ENCODE measurements around the gene PLEKHA7.

The PLEKHA7 gene

GRCh38 chr11:16946477-16947282 lies 67.5 kb downstream of the PLEKHA7 start:
- Histone ChIP-seq H3K9me3 (ENCODE audit: control insufficient read depth in 5 of 5, low read length in 5 of 5) (no peaks in the 10 kb centered on the region), H3K27ac (ENCODE audit: low read depth, low read length) (no peak overlapping the region), H3K4me3 (ENCODE audit: low read depth in 1 of 5, low read length in 5 of 5) (no peak overlapping the region), H3K27me3 (ENCODE audit: control insufficient read depth in 5 of 5, insufficient read depth in 4 of 5, low read length in 5 of 5) (no peaks in the 10 kb centered on the region), H3K9ac (ENCODE audit: low read length in 5 of 5) (peak overlapping the region in 1 of 5 donors; percentile 49), H3K36me3 (ENCODE audit: control insufficient read depth in 5 of 5, insufficient read depth in 5 of 5, low read length in 5 of 5) (no peaks in the 10 kb centered on the region), H3K4me1 (ENCODE audit: control insufficient read depth in 5 of 5, insufficient read depth in 5 of 5, low read length in 5 of 5) (peaks cover 0 to 9% (median 0%) of the 10 kb centered on the region in 5 donors)

DNA sequence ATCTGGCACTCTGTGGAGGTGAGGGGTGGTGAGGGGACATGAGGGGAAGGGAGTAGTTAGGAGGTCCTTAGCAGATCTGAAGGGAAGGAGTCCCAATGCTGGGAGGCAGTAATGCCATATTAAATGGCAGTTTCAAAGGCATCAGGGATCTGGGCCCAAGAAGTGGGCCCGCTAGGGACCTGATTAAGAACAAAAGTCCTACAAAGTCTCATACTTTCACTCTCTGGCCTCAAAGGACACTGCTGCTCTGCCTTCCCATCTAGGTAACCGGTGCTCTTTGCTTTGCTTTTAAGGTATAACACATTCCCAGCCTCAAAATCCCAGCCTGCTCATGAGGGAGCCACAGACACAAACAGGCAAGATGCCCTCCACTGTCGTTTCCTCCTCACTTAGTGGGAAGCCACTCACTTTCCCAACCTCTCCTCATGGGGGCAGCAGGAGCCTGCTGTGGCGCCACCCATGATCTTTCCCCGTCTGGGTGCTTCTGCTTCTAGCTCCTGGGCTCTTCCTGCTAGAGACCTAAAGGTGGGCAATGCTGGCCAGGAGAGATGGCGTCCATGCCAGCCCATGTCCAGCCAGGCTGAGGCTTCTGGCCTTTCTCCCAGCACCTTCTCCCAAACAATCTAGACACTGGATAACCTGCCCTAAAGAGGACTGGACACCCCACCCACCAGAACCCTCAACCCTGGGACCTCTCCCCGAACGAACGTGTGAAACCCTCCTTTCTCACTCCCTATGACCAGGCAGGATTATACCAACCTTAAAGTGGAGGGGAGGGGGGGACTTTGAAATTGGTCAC lies 68.3 kb downstream of the PLEKHA7 start:
- H3K4me1 ChIP-seq (ENCODE audit: control insufficient read depth in 5 of 5, insufficient read depth in 5 of 5, low read length in 5 of 5), result peaks cover 0 to 9% (median 0%) of the 10 kb centered on the region in 5 donors
- H3K4me3 ChIP-seq (ENCODE audit: low read depth in 1 of 5, low read length in 5 of 5), result no peak overlapping the region
- H3K27ac ChIP-seq (ENCODE audit: low read depth, low read length), result no peak overlapping the region
- no peaks in the 10 kb centered on the region for H3K36me3 ChIP-seq (ENCODE audit: control insufficient read depth in 5 of 5, insufficient read depth in 5 of 5, low read length in 5 of 5)
- H3K9ac ChIP-seq (ENCODE audit: low read length in 5 of 5), result no peak overlapping the region
- H3K27me3 ChIP-seq (ENCODE audit: control insufficient read depth in 5 of 5, insufficient read depth in 4 of 5, low read length in 5 of 5), result no peaks in the 10 kb centered on the region
- H3K9me3 ChIP-seq (ENCODE audit: control insufficient read depth in 5 of 5, low read length in 5 of 5), result no peaks in the 10 kb centered on the region

DNA sequence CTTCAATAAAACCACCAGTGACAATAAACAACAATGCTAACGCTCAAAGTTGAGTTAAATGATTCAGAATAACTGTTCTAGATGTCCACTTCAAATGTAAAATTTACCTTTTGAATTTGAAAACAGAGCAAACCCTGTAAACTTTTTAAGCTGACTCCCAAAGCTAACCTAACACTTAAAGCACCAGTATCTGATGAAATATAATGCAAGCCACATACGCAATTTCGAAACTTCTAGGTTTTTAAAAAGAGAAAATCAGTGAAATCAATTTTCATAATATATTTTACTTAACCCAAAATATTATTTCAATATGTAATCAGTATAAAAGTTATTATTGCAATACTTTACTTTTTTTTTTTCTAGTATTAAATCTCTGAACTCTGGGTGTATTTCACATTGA lies 71.3 kb downstream of the PLEKHA7 start:
- no peaks in the 10 kb centered on the region for H3K27me3 ChIP-seq (ENCODE audit: control insufficient read depth in 5 of 5, insufficient read depth in 4 of 5, low read length in 5 of 5)
- no peak overlapping the region for H3K27ac ChIP-seq (ENCODE audit: low read depth, low read length)
- no peaks in the 10 kb centered on the region for H3K36me3 ChIP-seq (ENCODE audit: control insufficient read depth in 5 of 5, insufficient read depth in 5 of 5, low read length in 5 of 5)
- H3K4me3 ChIP-seq (ENCODE audit: low read depth in 1 of 5, low read length in 5 of 5), result no peak overlapping the region
- H3K9ac ChIP-seq (ENCODE audit: low read length in 5 of 5), result no peak overlapping the region
- H3K4me1 ChIP-seq (ENCODE audit: control insufficient read depth in 5 of 5, insufficient read depth in 5 of 5, low read length in 5 of 5), result peaks cover 0 to 9% (median 0%) of the 10 kb centered on the region in 5 donors
- no peaks in the 10 kb centered on the region for H3K9me3 ChIP-seq (ENCODE audit: control insufficient read depth in 5 of 5, low read length in 5 of 5)

GRCh38 chr11:16942342-16942741 lies 71.9 kb downstream of the PLEKHA7 start:
- Histone ChIP-seq H3K27me3 (ENCODE audit: control insufficient read depth in 5 of 5, insufficient read depth in 4 of 5, low read length in 5 of 5) (no peaks in the 10 kb centered on the region), H3K27ac (ENCODE audit: low read depth, low read length) (no peak overlapping the region), H3K9me3 (ENCODE audit: control insufficient read depth in 5 of 5, low read length in 5 of 5) (no peaks in the 10 kb centered on the region), H3K4me1 (ENCODE audit: control insufficient read depth in 5 of 5, insufficient read depth in 5 of 5, low read length in 5 of 5) (peaks cover 0 to 9% (median 0%) of the 10 kb centered on the region in 5 donors), H3K36me3 (ENCODE audit: control insufficient read depth in 5 of 5, insufficient read depth in 5 of 5, low read length in 5 of 5) (no peaks in the 10 kb centered on the region), H3K4me3 (ENCODE audit: low read depth in 1 of 5, low read length in 5 of 5) (no peak overlapping the region), H3K9ac (ENCODE audit: low read length in 5 of 5) (no peak overlapping the region)

DNA sequence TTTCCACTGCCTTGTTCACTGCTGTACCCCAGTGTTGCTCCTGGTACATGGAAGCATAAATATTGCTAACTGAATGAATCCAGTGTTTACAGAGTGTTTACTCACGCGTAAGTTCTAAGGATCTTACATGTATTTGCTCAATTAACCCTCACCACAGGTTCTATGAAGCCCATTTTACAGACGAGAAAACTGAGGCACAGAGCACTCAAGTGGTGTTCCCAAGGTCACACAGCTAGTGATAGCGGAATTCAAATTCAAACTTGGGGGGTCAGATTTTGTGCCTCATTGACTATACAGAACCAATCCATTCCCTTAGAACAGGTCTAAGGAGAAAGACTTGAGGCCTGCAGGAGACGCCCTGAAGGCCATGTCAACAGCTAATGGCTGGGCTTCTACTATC lies 72.3 kb downstream of the PLEKHA7 start:
- no peaks in the 10 kb centered on the region for H3K36me3 ChIP-seq (ENCODE audit: control insufficient read depth in 5 of 5, insufficient read depth in 5 of 5, low read length in 5 of 5)
- H3K9ac ChIP-seq (ENCODE audit: low read length in 5 of 5), result no peak overlapping the region
- no peak overlapping the region for H3K27ac ChIP-seq (ENCODE audit: low read depth, low read length)
- H3K27me3 ChIP-seq (ENCODE audit: control insufficient read depth in 5 of 5, insufficient read depth in 4 of 5, low read length in 5 of 5), result no peaks in the 10 kb centered on the region
- no peak overlapping the region for H3K4me3 ChIP-seq (ENCODE audit: low read depth in 1 of 5, low read length in 5 of 5)
- peaks cover 0 to 9% (median 0%) of the 10 kb centered on the region in 5 donors for H3K4me1 ChIP-seq (ENCODE audit: control insufficient read depth in 5 of 5, insufficient read depth in 5 of 5, low read length in 5 of 5)
- H3K9me3 ChIP-seq (ENCODE audit: control insufficient read depth in 5 of 5, low read length in 5 of 5), result no peaks in the 10 kb centered on the region

GRCh38 chr11:16938061-16938460 lies 76.2 kb downstream of the PLEKHA7 start:
- Histone ChIP-seq H3K9ac (ENCODE audit: low read length in 5 of 5) (no peak overlapping the region), H3K27ac (ENCODE audit: low read depth, low read length) (no peak overlapping the region), H3K36me3 (ENCODE audit: control insufficient read depth in 5 of 5, insufficient read depth in 5 of 5, low read length in 5 of 5) (no peaks in the 10 kb centered on the region), H3K4me1 (ENCODE audit: control insufficient read depth in 5 of 5, insufficient read depth in 5 of 5, low read length in 5 of 5) (peaks cover 2 to 21% (median 14%) of the 10 kb centered on the region in 5 donors), H3K27me3 (ENCODE audit: control insufficient read depth in 5 of 5, insufficient read depth in 4 of 5, low read length in 5 of 5) (no peaks in the 10 kb centered on the region), H3K9me3 (ENCODE audit: control insufficient read depth in 5 of 5, low read length in 5 of 5) (no peaks in the 10 kb centered on the region), H3K4me3 (ENCODE audit: low read depth in 1 of 5, low read length in 5 of 5) (no peak overlapping the region)

DNA sequence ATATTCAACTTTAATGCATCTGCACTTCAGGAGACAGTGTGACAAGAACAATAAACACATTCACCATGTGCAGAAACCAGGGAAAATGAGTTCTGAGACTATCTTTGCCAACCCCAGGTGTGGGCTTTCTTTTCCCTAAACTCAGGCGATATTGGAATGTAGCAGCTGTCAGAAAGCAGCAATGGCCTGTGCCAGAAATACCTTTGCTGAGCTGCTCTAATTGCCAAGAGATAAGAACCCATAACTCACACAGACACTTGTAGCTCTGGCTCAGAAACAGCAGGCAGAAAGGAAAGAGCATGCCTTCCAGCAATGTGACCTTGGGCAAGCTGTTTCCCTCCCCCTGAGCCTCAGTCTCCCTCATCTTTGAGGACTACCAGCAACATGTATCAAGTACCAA lies 77.6 kb downstream of the PLEKHA7 start:
- Histone ChIP-seq H3K4me3 (ENCODE audit: low read depth in 1 of 5, low read length in 5 of 5) (no peak overlapping the region), H3K36me3 (ENCODE audit: control insufficient read depth in 5 of 5, insufficient read depth in 5 of 5, low read length in 5 of 5) (no peaks in the 10 kb centered on the region), H3K9me3 (ENCODE audit: control insufficient read depth in 5 of 5, low read length in 5 of 5) (no peaks in the 10 kb centered on the region), H3K27ac (ENCODE audit: low read depth, low read length) (no peak overlapping the region), H3K27me3 (ENCODE audit: control insufficient read depth in 5 of 5, insufficient read depth in 4 of 5, low read length in 5 of 5) (no peaks in the 10 kb centered on the region), H3K4me1 (ENCODE audit: control insufficient read depth in 5 of 5, insufficient read depth in 5 of 5, low read length in 5 of 5) (peaks cover 2 to 34% (median 21%) of the 10 kb centered on the region in 5 donors), H3K9ac (ENCODE audit: low read length in 5 of 5) (no peak overlapping the region)

DNA sequence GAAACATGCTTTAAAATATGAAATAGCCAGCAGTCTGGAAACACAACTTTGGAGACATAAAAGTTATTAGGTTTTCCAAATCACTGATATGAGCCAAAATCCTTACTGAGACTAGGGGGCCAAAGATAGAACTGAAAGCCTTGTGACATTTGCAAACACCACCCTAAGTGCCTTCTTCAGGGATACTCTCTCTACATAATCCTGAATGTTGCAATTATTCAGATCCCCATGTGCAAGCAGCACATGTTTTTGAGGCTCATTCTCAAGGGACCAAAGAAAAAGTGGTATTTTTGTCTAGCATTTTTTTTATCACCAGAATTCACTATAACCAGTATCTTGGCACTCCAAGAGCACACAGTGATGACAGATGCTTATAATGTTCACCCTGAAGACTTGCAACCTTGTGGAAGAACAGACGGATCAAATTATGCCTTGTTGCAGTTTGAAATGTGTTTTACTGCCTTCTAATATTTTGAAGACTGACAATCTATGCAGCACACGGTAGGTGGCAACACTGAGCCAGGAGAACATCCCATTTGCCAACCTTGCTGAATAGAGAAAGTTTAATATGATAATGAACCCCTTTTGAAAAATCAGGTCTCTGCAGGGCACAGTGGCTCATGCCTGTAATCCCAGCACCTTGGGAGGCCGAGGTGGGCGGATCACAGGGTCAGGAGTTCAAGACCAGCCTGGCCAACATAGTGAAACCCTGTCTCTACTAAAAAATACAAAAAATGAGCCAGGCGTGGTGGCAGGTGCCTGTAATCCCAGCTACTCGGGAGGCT lies 78.5 kb downstream of the PLEKHA7 start:
- no peaks in the 10 kb centered on the region for H3K27me3 ChIP-seq (ENCODE audit: control insufficient read depth in 5 of 5, insufficient read depth in 4 of 5, low read length in 5 of 5)
- no peak overlapping the region for H3K4me3 ChIP-seq (ENCODE audit: low read depth in 1 of 5, low read length in 5 of 5)
- H3K27ac ChIP-seq (ENCODE audit: low read depth, low read length), result no peak overlapping the region
- H3K4me1 ChIP-seq (ENCODE audit: control insufficient read depth in 5 of 5, insufficient read depth in 5 of 5, low read length in 5 of 5), result peaks cover 2 to 38% (median 25%) of the 10 kb centered on the region in 5 donors
- no peak overlapping the region for H3K9ac ChIP-seq (ENCODE audit: low read length in 5 of 5)
- no peaks in the 10 kb centered on the region for H3K36me3 ChIP-seq (ENCODE audit: control insufficient read depth in 5 of 5, insufficient read depth in 5 of 5, low read length in 5 of 5)
- no peaks in the 10 kb centered on the region for H3K9me3 ChIP-seq (ENCODE audit: control insufficient read depth in 5 of 5, low read length in 5 of 5)

DNA sequence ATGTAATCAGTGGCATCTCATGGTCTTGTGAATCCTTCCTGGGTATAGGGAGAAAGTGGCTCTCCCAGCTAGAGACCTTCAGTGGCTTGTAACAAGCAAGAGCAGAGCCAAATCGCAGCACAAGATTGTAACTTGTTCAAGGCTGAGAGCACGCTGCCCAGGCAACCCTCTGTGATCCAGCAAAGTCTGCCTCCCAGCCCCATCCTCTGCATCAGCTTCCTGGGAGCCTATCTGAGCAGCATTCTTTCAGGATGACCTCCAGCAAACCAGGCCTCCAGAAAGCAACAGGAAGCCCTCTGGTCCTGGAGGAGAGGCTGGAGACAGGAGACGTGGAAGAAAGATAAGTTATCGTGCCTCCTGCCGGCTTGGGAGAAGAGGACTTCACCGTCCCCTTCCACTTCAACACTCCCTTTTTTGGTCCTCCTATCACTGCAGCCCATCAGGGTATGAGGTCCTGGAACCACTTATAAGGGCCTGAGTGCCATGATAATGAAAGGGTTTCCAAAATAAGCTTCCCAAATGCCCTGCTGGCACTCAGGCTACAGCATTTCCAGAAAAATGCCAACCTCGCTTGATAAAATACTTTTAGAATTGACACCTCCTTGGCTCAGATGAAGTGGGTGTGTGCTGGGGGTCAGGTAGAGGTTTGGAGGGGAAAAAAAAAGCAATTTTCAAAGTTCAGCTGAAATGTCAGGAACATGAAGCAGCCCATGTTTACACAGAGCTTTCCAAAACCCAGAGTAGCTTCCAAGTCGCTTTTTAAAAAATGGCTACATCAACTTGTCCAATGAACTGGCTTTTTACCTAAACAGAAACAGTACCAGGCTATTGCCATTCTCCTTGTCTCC lies 80.2 kb downstream of the PLEKHA7 start:
- no peak overlapping the region for H3K27ac ChIP-seq (ENCODE audit: low read depth, low read length)
- H3K9ac ChIP-seq (ENCODE audit: low read length in 5 of 5), result no peak overlapping the region
- peaks cover 2 to 38% (median 25%) of the 10 kb centered on the region in 5 donors for H3K4me1 ChIP-seq (ENCODE audit: control insufficient read depth in 5 of 5, insufficient read depth in 5 of 5, low read length in 5 of 5)

More for the DNA sequence above, 80.2 kb downstream of the PLEKHA7 start:
- Histone ChIP-seq H3K4me3 (ENCODE audit: low read depth in 1 of 5, low read length in 5 of 5) (no peak overlapping the region), H3K36me3 (ENCODE audit: control insufficient read depth in 5 of 5, insufficient read depth in 5 of 5, low read length in 5 of 5) (no peaks in the 10 kb centered on the region), H3K9me3 (ENCODE audit: control insufficient read depth in 5 of 5, low read length in 5 of 5) (no peaks in the 10 kb centered on the region), H3K27me3 (ENCODE audit: control insufficient read depth in 5 of 5, insufficient read depth in 4 of 5, low read length in 5 of 5) (no peaks in the 10 kb centered on the region)

Data from subcutaneous abdominal adipose tissue (tissue), 5 donors.